Trophoblast cell (in vitro differentiated cells and primary cell): Measurements from ENCODE around the gene TMCC1.

Experiments used
- DNase-seq, 2 donors: peaks; one replicate each; pipeline ENCODE4 v3.0.0-alpha.2; 2016
- H2AFZ ChIP-seq: 2 replicates; pipeline ENCODE4 v1.6.1; 2013; ENCODE audit warnings: low read length, moderate library complexity, mild to moderate bottlenecking; ENCODE audit not compliant: insufficient read depth, poor library complexity
- H2AK5ac ChIP-seq: 2 replicates; pipeline ENCODE4 v1.6.1; 2013; ENCODE audit warnings: mild to moderate bottlenecking, low read length
- H2BK120ac ChIP-seq: 2 replicates; pipeline ENCODE4 v1.6.1; 2013; ENCODE audit warnings: low read length, mild to moderate bottlenecking, moderate library complexity; ENCODE audit not compliant: insufficient read depth, poor library complexity
- H2BK12ac ChIP-seq: 2 replicates; pipeline ENCODE4 v1.6.1; 2013; ENCODE audit warnings: mild to moderate bottlenecking, low read length, moderate library complexity
- H2BK5ac ChIP-seq: 2 replicates; pipeline ENCODE4 v1.6.1; 2013; ENCODE audit warnings: low read length, low read depth, moderate library complexity, mild to moderate bottlenecking; ENCODE audit not compliant: poor library complexity
- H3K14ac ChIP-seq: 2 replicates; pipeline ENCODE4 v1.6.1; 2013; ENCODE audit warnings: mild to moderate bottlenecking, low read length
- H3K18ac ChIP-seq: 2 replicates; pipeline ENCODE4 v1.6.1; 2013; ENCODE audit warnings: mild to moderate bottlenecking, low read length
- H3K23ac ChIP-seq: 2 replicates; pipeline ENCODE4 v1.6.1; 2013; ENCODE audit warnings: low read length
- H3K27ac ChIP-seq: 2 replicates; pipeline ENCODE4 v1.5.1; 2013; ENCODE audit warnings: low read depth, mild to moderate bottlenecking, inconsistent platforms, low read length, moderate library complexity
- H3K27me3 ChIP-seq: 2 replicates; pipeline ENCODE4 v1.6.1; 2013; ENCODE audit warnings: inconsistent platforms, mild to moderate bottlenecking, low read length, moderate library complexity; ENCODE audit not compliant: insufficient read depth
- H3K36me3 ChIP-seq, 2 experiments: 1 replicate in 1 of 2; 2 replicates in 1 of 2; pipeline ENCODE4 v1.6.1; 2013; ENCODE audit warnings: low read length in 2 of 2, mild to moderate bottlenecking in 2 of 2, moderate library complexity in 1 of 2; ENCODE audit not compliant: insufficient read depth in 2 of 2, control insufficient read depth in 1 of 2
- H3K4ac ChIP-seq: 2 replicates; pipeline ENCODE4 v1.6.1; 2013; ENCODE audit warnings: low read depth, mild to moderate bottlenecking, low read length, moderate library complexity
- H3K4me1 ChIP-seq, 2 experiments: 1 replicate in 1 of 2; 2 replicates in 1 of 2; pipeline ENCODE4 v1.6.1; 2013; ENCODE audit warnings: low read length in 2 of 2, mild to moderate bottlenecking in 2 of 2, moderate library complexity in 1 of 2; ENCODE audit not compliant: insufficient read depth in 2 of 2, control insufficient read depth in 1 of 2
- H3K4me2 ChIP-seq: 2 replicates; pipeline ENCODE4 v1.6.1; 2013; ENCODE audit warnings: inconsistent platforms, mild to moderate bottlenecking, low read length, moderate library complexity
- H3K4me3 ChIP-seq: 2 replicates; pipeline ENCODE4 v1.5.1; 2013; ENCODE audit warnings: mild to moderate bottlenecking, low read depth, low read length, inconsistent platforms
- H3K79me1 ChIP-seq: one replicate; pipeline ENCODE4 v1.6.1; 2013; ENCODE audit warnings: low read length
- H3K79me2 ChIP-seq: 2 replicates; pipeline ENCODE4 v1.6.1; 2013; ENCODE audit warnings: low read length, mild to moderate bottlenecking; ENCODE audit not compliant: control insufficient read depth, insufficient read depth, poor library complexity
- H3K9ac ChIP-seq: 2 replicates; pipeline ENCODE4 v1.6.1; 2013; ENCODE audit warnings: mild to moderate bottlenecking, low read length
- H3K9me3 ChIP-seq: 2 replicates; pipeline ENCODE4 v1.6.1; 2013; ENCODE audit warnings: low read depth, mild to moderate bottlenecking, control low read depth, inconsistent platforms, low read length; ENCODE audit not compliant: insufficient read depth
- H4K12ac ChIP-seq: 2 replicates; pipeline ENCODE4 v1.6.1; 2013; ENCODE audit warnings: low read depth, mild to moderate bottlenecking, low read length, moderate library complexity
- H4K8ac ChIP-seq: 2 replicates; pipeline ENCODE4 v1.6.1; 2013; ENCODE audit warnings: low read depth, mild to moderate bottlenecking, low read length, moderate library complexity
- H4K91ac ChIP-seq: one replicate; pipeline ENCODE4 v1.6.1; 2013; ENCODE audit warnings: low read depth, mild to moderate bottlenecking, low read length, moderate library complexity
- WGBS: extraction: QIAGEN DNeasy Blood & Tissue Kit; methylation state at CpG from one replicate; pipeline ENCODE4 v1.1.7; 2013; ENCODE audit warnings: missing lambda C conversion rate; ENCODE audit not compliant: insufficient read length, insufficient coverage; ENCODE audit errors: extremely low coverage; 5-methylcytosine and 5-hydroxymethylcytosine counted together

Gene TMCC1

DNA sequence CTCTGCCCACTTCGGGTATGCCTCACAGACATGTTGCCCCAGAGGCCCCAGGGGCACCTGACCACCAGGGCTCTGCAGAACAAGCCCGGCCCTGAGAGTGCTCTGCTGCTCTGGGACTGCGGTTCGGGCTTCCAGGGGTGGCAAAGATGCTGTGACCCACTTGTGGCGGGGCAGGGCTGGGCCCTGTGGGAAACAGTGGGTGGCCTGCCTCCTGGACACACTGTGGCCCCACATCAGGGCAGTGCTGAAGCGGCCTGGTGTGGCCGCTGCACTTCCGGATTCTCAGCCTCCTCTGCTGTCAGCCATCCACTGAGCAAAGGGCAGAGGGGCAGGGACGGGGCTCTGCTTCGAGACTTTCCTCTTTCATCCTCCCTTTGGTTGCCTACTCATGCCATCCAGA is 260.5 kb downstream of the TMCC1 start:
- Histone ChIP-seq H3K36me3 (peaks cover 0 to 2% of the 10 kb centered on the region in 2 experiments), H3K4me3 (no peak overlapping the region), H2BK120ac (peak overlapping the region; percentile 23), H3K14ac (peak overlapping the region; percentile 64), H3K27ac (no peak overlapping the region), H2BK12ac (peak overlapping the region; percentile 30), H2AFZ (no peak overlapping the region), H2AK5ac (peak overlapping the region; percentile 66), H3K18ac (peak overlapping the region; percentile 74), H3K27me3 (no peaks in the 10 kb centered on the region), H3K4me1 (peaks cover 9 to 26% of the 10 kb centered on the region in 2 experiments), H3K23ac (no peak overlapping the region), H3K9ac (no peak overlapping the region), H3K79me2 (peaks cover 4% of the 10 kb centered on the region), H4K8ac (peak overlapping the region; percentile 25), H3K79me1 (peaks cover 6% of the 10 kb centered on the region), H2BK5ac (no peak overlapping the region), H3K9me3 (peaks cover 3% of the 10 kb centered on the region), H3K4me2 (no peak overlapping the region), H4K91ac (peak overlapping the region; percentile 69), H3K4ac (no peak overlapping the region), H4K12ac (no peak overlapping the region)
- no peak for DNase-seq
- no CpG with 5 or more reads among the region's 10 CpGs for WGBS

GRCh38 chr3:129632556-129632955 is 261.0 kb downstream of the TMCC1 start:
- Histone ChIP-seq H3K27me3 (no peaks in the 10 kb centered on the region), H3K79me1 (peaks cover 10% of the 10 kb centered on the region), H2BK12ac (peak overlapping the region; percentile 65), H4K12ac (no peak overlapping the region), H3K27ac (no peak overlapping the region), H3K4me1 (peaks cover 9 to 26% of the 10 kb centered on the region in 2 experiments), H3K18ac (no peak overlapping the region), H3K23ac (no peak overlapping the region), H3K4me2 (no peak overlapping the region), H2BK5ac (no peak overlapping the region), H4K91ac (peak overlapping the region; percentile 69), H3K9me3 (peaks cover 3% of the 10 kb centered on the region), H3K4ac (no peak overlapping the region), H3K79me2 (peaks cover 4% of the 10 kb centered on the region), H2AFZ (no peak overlapping the region), H3K4me3 (no peak overlapping the region), H4K8ac (peak overlapping the region; percentile 25), H3K9ac (no peak overlapping the region), H2AK5ac (peak overlapping the region; percentile 88), H2BK120ac (no peak overlapping the region), H3K36me3 (peaks cover 0 to 2% of the 10 kb centered on the region in 2 experiments), H3K14ac (peak overlapping the region; percentile 73)
- DNase-seq: no peak
- WGBS: no CpG with 5 or more reads among the region's 11 CpGs

DNA sequence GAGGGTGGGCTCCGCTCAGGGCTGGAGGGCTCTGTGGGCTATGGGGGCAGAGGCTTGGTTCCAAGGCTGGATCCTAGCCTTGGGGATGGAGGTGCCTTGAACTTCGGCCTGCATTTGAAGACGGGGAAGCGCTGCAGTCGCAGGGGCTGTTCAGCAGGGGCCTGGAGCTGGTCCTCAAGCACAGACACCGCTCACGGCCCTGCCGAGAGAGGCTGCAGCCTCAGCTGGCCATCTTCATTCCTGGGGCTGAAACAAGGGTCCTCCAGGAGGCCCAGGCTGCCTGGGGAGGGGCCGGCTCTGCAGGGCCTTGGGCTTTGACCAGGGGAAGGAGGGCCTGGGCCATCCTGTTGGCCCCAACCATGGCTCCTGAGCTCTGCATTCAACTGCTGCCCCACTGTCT is 261.5 kb downstream of the TMCC1 start:
- Histone ChIP-seq H3K4me3 (no peak overlapping the region), H4K8ac (no peak overlapping the region), H4K91ac (no peak overlapping the region), H3K9me3 (peaks cover 3% of the 10 kb centered on the region), H3K4me2 (no peak overlapping the region), H3K4me1 (peaks cover 11 to 28% of the 10 kb centered on the region in 2 experiments), H3K27me3 (no peaks in the 10 kb centered on the region), H2BK5ac (no peak overlapping the region), H3K79me1 (peaks cover 15% of the 10 kb centered on the region), H3K9ac (no peak overlapping the region), H3K18ac (no peak overlapping the region), H3K79me2 (peaks cover 8% of the 10 kb centered on the region), H3K27ac (no peak overlapping the region), H2BK12ac (no peak overlapping the region), H3K23ac (no peak overlapping the region), H2AK5ac (no peak overlapping the region), H3K36me3 (peaks cover 0 to 2% of the 10 kb centered on the region in 2 experiments), H2BK120ac (no peak overlapping the region), H4K12ac (no peak overlapping the region), H3K4ac (no peak overlapping the region), H2AFZ (no peak overlapping the region), H3K14ac (no peak overlapping the region)
- no peak for DNase-seq
- no CpG with 5 or more reads among the region's 9 CpGs for WGBS

GRCh38 chr3:129629011-129629410 is 264.5 kb downstream of the TMCC1 start:
- Histone ChIP-seq H4K12ac (no peak overlapping the region), H4K91ac (no peak overlapping the region), H3K9me3 (peaks cover 2% of the 10 kb centered on the region), H3K23ac (no peak overlapping the region), H2BK12ac (peak overlapping the region; percentile 32), H3K9ac (no peak overlapping the region), H4K8ac (no peak overlapping the region), H2BK120ac (no peak overlapping the region), H3K4me2 (no peak overlapping the region), H2AFZ (no peak overlapping the region), H3K36me3 (no peaks in the 10 kb centered on the region), H3K4me1 (peaks cover 24 to 41% of the 10 kb centered on the region in 2 experiments), H3K79me2 (peaks cover 11% of the 10 kb centered on the region), H3K27me3 (no peaks in the 10 kb centered on the region), H3K18ac (no peak overlapping the region), H3K27ac (no peak overlapping the region), H2AK5ac (peak overlapping the region; percentile 21), H3K4me3 (no peak overlapping the region), H2BK5ac (no peak overlapping the region), H3K4ac (no peak overlapping the region), H3K79me1 (peaks cover 31% of the 10 kb centered on the region), H3K14ac (no peak overlapping the region)
- no peak for DNase-seq
- WGBS: no CpG with 5 or more reads among the region's 6 CpGs
